ENCODE measurements around the gene MYH10.

MYH10 gene

DNA sequence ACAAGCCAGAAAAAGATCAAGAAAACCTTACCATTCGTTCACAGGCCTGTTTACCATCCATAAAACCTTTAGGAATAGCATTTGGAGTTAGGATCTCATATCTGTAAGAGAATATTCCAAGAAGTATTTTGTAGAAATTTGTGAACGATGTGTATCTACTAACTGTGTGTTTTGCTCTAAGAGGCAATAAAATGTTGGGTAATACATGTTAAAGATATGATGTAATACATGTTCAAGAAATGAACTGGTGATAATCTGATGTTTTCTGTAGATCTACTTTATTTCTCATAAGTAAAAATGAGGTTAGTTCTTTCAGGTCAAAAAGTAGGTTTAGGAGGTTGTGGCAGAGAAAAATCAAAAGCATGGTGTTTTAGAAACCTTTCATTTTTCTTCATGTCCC lies 111.7 kb downstream of the MYH10 start:
- WGBS (ENCODE audit: insufficient coverage), result no CpG with 5 or more reads among the region's 2 CpGs
- ChIA-PET CTCF (no interaction called here), POLR2A (no interaction called here)
- H3K4me3 ChIP-seq (ENCODE audit: control insufficient read depth in 1 of 7, extremely low read depth in 1 of 7, insufficient read depth in 4 of 7, low read depth in 2 of 7, low read length in 6 of 7), result no peak overlapping the region
- no peaks in the 10 kb centered on the region for H3K27me3 ChIP-seq (replicated peaks in 2 of 5; ENCODE audit: control insufficient read depth in 4 of 5, insufficient read depth in 5 of 5, low read length in 4 of 5)
- H3K4me1 ChIP-seq (ENCODE audit: control extremely low read depth in 1 of 4, control insufficient read depth in 4 of 4, insufficient read depth in 4 of 4, low read length in 3 of 4), result no peaks in the 10 kb centered on the region
- peaks cover 0 to 54% (median 17%) of the 10 kb centered on the region in 4 experiments for H3K36me3 ChIP-seq (ENCODE audit: control insufficient read depth in 4 of 4, insufficient read depth in 4 of 4, low read length in 3 of 4)
- H3K9me3 ChIP-seq (ENCODE audit: control extremely low read depth in 1 of 5, control insufficient read depth in 4 of 5, insufficient read depth in 2 of 5, low read depth in 1 of 5, low read length in 4 of 5), result no peaks in the 10 kb centered on the region
- no peak overlapping the region for H3K27ac ChIP-seq (ENCODE audit: insufficient read depth in 1 of 2, low read depth in 1 of 2, low read length in 2 of 2, poor library complexity in 1 of 2, severe bottlenecking in 2 of 2)
- DNase-seq, result no peak

DNA sequence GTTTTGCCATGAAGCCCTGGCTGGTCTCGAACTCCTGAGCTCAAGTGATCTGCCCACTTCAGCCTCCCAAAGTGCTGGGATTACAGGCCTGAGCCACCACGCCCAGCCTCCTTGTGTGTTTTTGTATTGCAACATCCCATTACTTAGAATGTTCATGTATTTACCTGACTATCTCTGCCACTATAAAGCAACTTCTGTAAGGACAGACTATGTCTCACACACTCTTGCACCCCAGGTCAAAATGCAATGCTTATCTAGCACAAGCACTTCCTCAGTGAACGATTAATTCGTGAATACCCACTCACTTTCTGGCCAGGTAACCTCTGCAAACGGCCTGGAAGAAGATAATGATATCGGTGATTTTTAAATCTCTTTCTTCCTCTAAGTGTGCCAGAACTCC lies 112.2 kb downstream of the MYH10 start:
- Histone ChIP-seq H3K36me3 (ENCODE audit: control insufficient read depth in 4 of 4, insufficient read depth in 4 of 4, low read length in 3 of 4) (peaks cover 0 to 59% (median 18%) of the 10 kb centered on the region in 4 experiments), H3K9me3 (ENCODE audit: control extremely low read depth in 1 of 5, control insufficient read depth in 4 of 5, insufficient read depth in 2 of 5, low read depth in 1 of 5, low read length in 4 of 5) (no peaks in the 10 kb centered on the region), H3K27me3 (replicated peaks in 2 of 5; ENCODE audit: control insufficient read depth in 4 of 5, insufficient read depth in 5 of 5, low read length in 4 of 5) (no peaks in the 10 kb centered on the region), H3K4me3 (ENCODE audit: control insufficient read depth in 1 of 7, extremely low read depth in 1 of 7, insufficient read depth in 4 of 7, low read depth in 2 of 7, low read length in 6 of 7) (no peak overlapping the region), H3K4me1 (ENCODE audit: control extremely low read depth in 1 of 4, control insufficient read depth in 4 of 4, insufficient read depth in 4 of 4, low read length in 3 of 4) (no peaks in the 10 kb centered on the region), H3K27ac (ENCODE audit: insufficient read depth in 1 of 2, low read depth in 1 of 2, low read length in 2 of 2, poor library complexity in 1 of 2, severe bottlenecking in 2 of 2) (no peak overlapping the region)
- no peak for DNase-seq
- CTCF ChIA-PET, result no interaction called here
- 96% methylated on average over 6 of the region's 6 CpGs for WGBS (ENCODE audit: insufficient coverage)
- POLR2A ChIA-PET, result no interaction called here

DNA sequence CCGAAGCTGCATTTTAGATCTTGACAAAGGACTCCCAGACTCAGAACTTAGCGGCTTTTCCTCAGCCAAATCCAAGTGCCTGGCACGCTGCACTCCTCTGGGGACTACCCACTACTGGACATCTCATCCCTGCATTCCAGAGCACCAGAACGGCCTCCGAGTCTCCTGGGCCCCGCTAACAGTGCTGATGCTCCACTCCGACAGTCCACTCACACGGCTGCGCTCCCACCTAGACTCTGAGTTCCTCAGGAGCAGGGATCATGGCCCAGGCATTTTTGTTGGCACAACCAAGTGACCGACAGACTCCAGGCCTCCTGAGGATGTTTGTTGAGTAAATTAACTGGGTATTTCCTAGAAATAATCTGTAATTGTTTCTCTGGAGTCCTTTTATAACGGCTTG lies 115.7 kb downstream of the MYH10 start:
- Histone ChIP-seq H3K27me3 (replicated peaks in 2 of 5; ENCODE audit: control insufficient read depth in 4 of 5, insufficient read depth in 5 of 5, low read length in 4 of 5) (no peaks in the 10 kb centered on the region), H3K27ac (ENCODE audit: insufficient read depth in 1 of 2, low read depth in 1 of 2, low read length in 2 of 2, poor library complexity in 1 of 2, severe bottlenecking in 2 of 2) (no peak overlapping the region), H3K9me3 (ENCODE audit: control extremely low read depth in 1 of 5, control insufficient read depth in 4 of 5, insufficient read depth in 2 of 5, low read depth in 1 of 5, low read length in 4 of 5) (no peaks in the 10 kb centered on the region), H3K4me1 (ENCODE audit: control extremely low read depth in 1 of 4, control insufficient read depth in 4 of 4, insufficient read depth in 4 of 4, low read length in 3 of 4) (no peaks in the 10 kb centered on the region), H3K36me3 (ENCODE audit: control insufficient read depth in 4 of 4, insufficient read depth in 4 of 4, low read length in 3 of 4) (peaks cover 4 to 63% (median 18%) of the 10 kb centered on the region in 4 experiments), H3K4me3 (ENCODE audit: control insufficient read depth in 1 of 7, extremely low read depth in 1 of 7, insufficient read depth in 4 of 7, low read depth in 2 of 7, low read length in 6 of 7) (no peak overlapping the region)
- WGBS (ENCODE audit: insufficient coverage), result 99% methylated on average over 10 of the region's 11 CpGs
- no peak for DNase-seq
- CTCF ChIA-PET, result no interaction called here
- POLR2A ChIA-PET, result no interaction called here

DNA sequence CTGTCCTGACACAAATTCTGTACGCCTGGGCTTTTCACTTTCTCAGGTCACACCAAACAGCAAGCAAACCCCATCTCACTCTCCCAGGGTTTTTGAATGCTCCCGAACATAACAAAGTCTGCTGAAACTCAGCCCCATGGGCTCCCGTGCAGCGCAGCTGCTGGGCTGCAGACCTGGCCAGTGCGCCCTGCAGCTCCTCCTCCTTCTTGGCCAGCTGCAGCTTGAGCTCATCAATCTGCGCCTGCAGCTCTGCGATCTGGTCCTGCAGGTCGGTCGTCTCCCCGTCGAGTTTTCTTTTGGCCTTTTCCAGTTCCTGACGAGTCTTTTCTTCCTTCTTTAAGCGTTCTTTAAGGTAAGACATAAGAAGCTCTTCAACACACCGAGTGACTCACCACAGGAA lies 124.4 kb downstream of the MYH10 start:
- peaks cover 5 to 59% (median 17%) of the 10 kb centered on the region in 4 experiments for H3K36me3 ChIP-seq (ENCODE audit: control insufficient read depth in 4 of 4, insufficient read depth in 4 of 4, low read length in 3 of 4)
- H3K4me1 ChIP-seq (ENCODE audit: control extremely low read depth in 1 of 4, control insufficient read depth in 4 of 4, insufficient read depth in 4 of 4, low read length in 3 of 4), result no peaks in the 10 kb centered on the region
- H3K27me3 ChIP-seq (replicated peaks in 2 of 5; ENCODE audit: control insufficient read depth in 4 of 5, insufficient read depth in 5 of 5, low read length in 4 of 5), result no peaks in the 10 kb centered on the region
- no peak overlapping the region for H3K27ac ChIP-seq (ENCODE audit: insufficient read depth in 1 of 2, low read depth in 1 of 2, low read length in 2 of 2, poor library complexity in 1 of 2, severe bottlenecking in 2 of 2)
- H3K4me3 ChIP-seq (ENCODE audit: control insufficient read depth in 1 of 7, extremely low read depth in 1 of 7, insufficient read depth in 4 of 7, low read depth in 2 of 7, low read length in 6 of 7), result no peak overlapping the region
- POLR2A ChIA-PET, result no interaction called here
- DNase-seq, result no peak
- no peaks in the 10 kb centered on the region for H3K9me3 ChIP-seq (ENCODE audit: control extremely low read depth in 1 of 5, control insufficient read depth in 4 of 5, insufficient read depth in 2 of 5, low read depth in 1 of 5, low read length in 4 of 5)
- CTCF ChIA-PET, result no interaction called here
- over 99% methylated on average over 11 of the region's 14 CpGs for WGBS (ENCODE audit: insufficient coverage)

DNA sequence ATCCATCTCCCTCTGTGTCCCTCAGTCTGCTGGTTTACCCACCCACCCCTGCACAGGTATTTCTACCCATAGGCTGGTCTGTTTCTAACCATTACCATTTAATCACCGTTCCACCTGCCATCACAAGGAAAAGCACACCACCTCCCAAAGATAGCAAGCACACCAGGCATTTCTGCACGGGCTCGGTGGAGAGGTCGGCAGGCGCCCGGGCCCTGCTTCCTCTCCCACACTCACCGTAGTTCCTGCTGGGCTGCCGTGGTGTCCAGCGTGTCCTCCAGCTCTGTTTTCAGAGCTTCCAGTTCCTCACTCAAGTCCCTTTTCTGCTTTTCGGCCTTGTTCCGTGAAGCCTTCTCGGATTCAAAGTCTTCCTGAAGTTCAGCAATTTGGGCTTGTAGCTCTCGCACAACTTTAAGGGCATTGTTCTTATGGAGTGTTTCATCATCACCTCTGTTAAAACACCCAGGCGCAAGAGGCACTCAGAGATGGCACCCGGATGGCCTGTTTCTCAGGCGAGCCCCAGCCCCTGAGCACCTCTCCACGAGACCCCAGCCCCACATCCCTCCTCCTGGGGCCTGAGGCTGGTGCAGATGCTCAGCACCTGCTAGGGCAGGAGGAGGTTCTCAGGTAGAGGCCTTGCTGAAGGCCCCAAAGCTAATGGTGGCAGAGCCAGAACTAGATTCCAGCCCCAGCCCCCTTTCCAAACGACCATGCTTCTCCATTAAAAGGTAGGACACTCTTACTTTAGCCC lies 125.9 kb downstream of the MYH10 start:
- Histone ChIP-seq H3K9me3 (ENCODE audit: control extremely low read depth in 1 of 5, control insufficient read depth in 4 of 5, insufficient read depth in 2 of 5, low read depth in 1 of 5, low read length in 4 of 5) (no peaks in the 10 kb centered on the region), H3K36me3 (ENCODE audit: control insufficient read depth in 4 of 4, insufficient read depth in 4 of 4, low read length in 3 of 4) (peaks cover 7 to 71% (median 24%) of the 10 kb centered on the region in 4 experiments), H3K27me3 (replicated peaks in 2 of 5; ENCODE audit: control insufficient read depth in 4 of 5, insufficient read depth in 5 of 5, low read length in 4 of 5) (no peaks in the 10 kb centered on the region), H3K4me1 (ENCODE audit: control extremely low read depth in 1 of 4, control insufficient read depth in 4 of 4, insufficient read depth in 4 of 4, low read length in 3 of 4) (no peaks in the 10 kb centered on the region), H3K27ac (ENCODE audit: insufficient read depth in 1 of 2, low read depth in 1 of 2, low read length in 2 of 2, poor library complexity in 1 of 2, severe bottlenecking in 2 of 2) (no peak overlapping the region), H3K4me3 (ENCODE audit: control insufficient read depth in 1 of 7, extremely low read depth in 1 of 7, insufficient read depth in 4 of 7, low read depth in 2 of 7, low read length in 6 of 7) (no peak overlapping the region)
- ChIA-PET POLR2A (no interaction called here), CTCF (no interaction called here)
- DNase-seq, result no peak
- 96% methylated on average over 17 of the region's 18 CpGs for WGBS (ENCODE audit: insufficient coverage)

DNA sequence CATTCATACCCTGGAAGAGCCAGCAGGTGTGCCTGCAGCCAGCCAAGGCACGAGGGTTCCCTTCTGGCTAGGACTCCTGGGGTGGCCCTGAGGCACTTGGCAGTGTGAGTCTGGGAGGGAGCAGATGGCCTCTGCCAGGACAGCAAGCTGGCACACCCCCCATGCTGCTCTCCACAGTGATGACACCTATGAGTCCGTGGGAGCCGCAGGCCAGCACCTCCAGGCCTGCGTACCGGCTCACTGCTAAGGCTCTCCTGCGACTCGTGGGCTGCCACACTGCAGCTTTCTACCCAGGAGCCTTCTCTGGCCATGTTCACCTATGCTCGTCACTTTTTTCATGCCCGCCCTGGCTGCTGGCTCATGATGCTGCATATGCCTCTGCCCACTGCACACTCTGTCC lies 126.7 kb downstream of the MYH10 start:
- ChIA-PET CTCF (no interaction called here), POLR2A (no interaction called here)
- Histone ChIP-seq H3K27me3 (replicated peaks in 2 of 5; ENCODE audit: control insufficient read depth in 4 of 5, insufficient read depth in 5 of 5, low read length in 4 of 5) (no peaks in the 10 kb centered on the region), H3K36me3 (ENCODE audit: control insufficient read depth in 4 of 4, insufficient read depth in 4 of 4, low read length in 3 of 4) (peaks cover 5 to 72% (median 24%) of the 10 kb centered on the region in 4 experiments), H3K4me3 (ENCODE audit: control insufficient read depth in 1 of 7, extremely low read depth in 1 of 7, insufficient read depth in 4 of 7, low read depth in 2 of 7, low read length in 6 of 7) (no peak overlapping the region), H3K27ac (ENCODE audit: insufficient read depth in 1 of 2, low read depth in 1 of 2, low read length in 2 of 2, poor library complexity in 1 of 2, severe bottlenecking in 2 of 2) (no peak overlapping the region), H3K4me1 (ENCODE audit: control extremely low read depth in 1 of 4, control insufficient read depth in 4 of 4, insufficient read depth in 4 of 4, low read length in 3 of 4) (no peaks in the 10 kb centered on the region), H3K9me3 (ENCODE audit: control extremely low read depth in 1 of 5, control insufficient read depth in 4 of 5, insufficient read depth in 2 of 5, low read depth in 1 of 5, low read length in 4 of 5) (no peaks in the 10 kb centered on the region)
- WGBS (ENCODE audit: insufficient coverage), result 89% methylated on average over 9 of the region's 9 CpGs
- DNase-seq, result no peak

DNA sequence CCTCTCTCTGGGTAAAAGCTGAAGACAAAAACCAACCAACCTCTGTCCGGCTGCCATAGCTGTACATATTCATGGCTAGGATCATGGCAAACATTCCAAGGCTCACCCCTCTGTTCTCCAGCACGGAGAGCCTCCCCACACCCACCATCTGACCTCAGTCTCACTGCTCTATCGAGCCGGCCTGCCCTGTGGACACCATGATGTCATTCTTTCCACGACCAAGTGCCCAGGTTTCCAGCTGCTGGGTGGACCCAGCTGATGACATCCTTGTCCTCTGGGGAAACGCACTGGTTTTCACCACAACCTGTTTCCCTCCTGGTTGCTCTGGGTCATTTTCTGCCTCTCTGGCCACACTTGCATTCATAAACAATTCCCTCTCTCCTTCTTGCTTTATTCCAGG lies 127.2 kb downstream of the MYH10 start:
- Histone ChIP-seq H3K36me3 (ENCODE audit: control insufficient read depth in 4 of 4, insufficient read depth in 4 of 4, low read length in 3 of 4) (peaks cover 5 to 68% (median 24%) of the 10 kb centered on the region in 4 experiments), H3K9me3 (ENCODE audit: control extremely low read depth in 1 of 5, control insufficient read depth in 4 of 5, insufficient read depth in 2 of 5, low read depth in 1 of 5, low read length in 4 of 5) (no peaks in the 10 kb centered on the region), H3K27ac (ENCODE audit: insufficient read depth in 1 of 2, low read depth in 1 of 2, low read length in 2 of 2, poor library complexity in 1 of 2, severe bottlenecking in 2 of 2) (no peak overlapping the region), H3K4me3 (ENCODE audit: control insufficient read depth in 1 of 7, extremely low read depth in 1 of 7, insufficient read depth in 4 of 7, low read depth in 2 of 7, low read length in 6 of 7) (no peak overlapping the region), H3K27me3 (replicated peaks in 2 of 5; ENCODE audit: control insufficient read depth in 4 of 5, insufficient read depth in 5 of 5, low read length in 4 of 5) (no peaks in the 10 kb centered on the region), H3K4me1 (ENCODE audit: control extremely low read depth in 1 of 4, control insufficient read depth in 4 of 4, insufficient read depth in 4 of 4, low read length in 3 of 4) (no peaks in the 10 kb centered on the region)
- WGBS (ENCODE audit: insufficient coverage), result 97% methylated on average over 5 of the region's 6 CpGs
- ChIA-PET CTCF (no interaction called here), POLR2A (no interaction called here)
- DNase-seq, result no peak

Measured in common myeloid progenitor, CD34-positive (primary cell).